K562 (cell line): ENCODE measurements around the gene HAT1.

Experiments
- CBX2 ChIP-seq: fragments of 200-600 bp; sonication (generic); IDR thresholded peaks from one replicate; pipeline ENCODE4 v1.6.1; 2012; ENCODE audit warnings: mild to moderate bottlenecking, low read length, inconsistent platforms; ENCODE audit not compliant: insufficient read depth, poor library complexity, severe bottlenecking
- POLR2A ChIP-seq: fragments of 450-650 bp; conservative IDR thresholded peaks from 2 replicates; pipeline ENCODE4 v1.6.1; 2016
- ZZZ3 ChIP-seq: fragments of 450-650 bp; IDR thresholded peaks from 2 replicates; pipeline ENCODE4 v1.6.1; 2016; ENCODE audit warnings: antibody characterized with exemption, mild to moderate bottlenecking, moderate library complexity

GRCh38 chr2:171874517-171874916, 47.7 kb upstream of the HAT1 start:
- TF ChIP-seq ZZZ3 (no peak), POLR2A (no peak), CBX2 (no peak)
